CD14-positive monocyte (primary cell): ENCODE data around the gene ZIC2. TPM values are rescaled to one million over a fixed set of nuclear protein-coding genes. Genes with fewer than 3 reads are reported as not detected.
A peak's percentile ranks its signal among the peaks of the same experiment; 100 is the strongest.

ENCODE experiments used
- DNase-seq, 3 donors: peaks; one replicate each; pipeline ENCODE4 v3.0.0-alpha.2; 2011 to 2022
- H2AFZ ChIP-seq: 2 replicates; pipeline ENCODE4 v1.6.0; 2012; ENCODE audit warnings: mild to moderate bottlenecking, low read depth, low read length, inconsistent platforms; ENCODE audit not compliant: insufficient read depth, poor library complexity, severe bottlenecking
- H3K27ac ChIP-seq, 2 donors: 1 replicate in 1 of 2; 2 replicates in 1 of 2; pipeline ENCODE4 v1.5.1; 2012 to 2013; ENCODE audit warnings: low read length in 2 of 2, control low read depth in 1 of 2, inconsistent platforms in 1 of 2, low read depth in 1 of 2, mild to moderate bottlenecking in 1 of 2
- H3K27me3 ChIP-seq, 2 donors: one replicate each; pipeline versions ENCODE4 v1.6.0 to v1.6.1; 2011 to 2013; ENCODE audit warnings: low read length in 2 of 2; ENCODE audit not compliant: control insufficient read depth in 2 of 2, insufficient read depth in 2 of 2
- H3K36me3 ChIP-seq, 2 donors: replicated peaks in 1 of 2; 1 replicate in 1 of 2; 2 replicates in 1 of 2; pipeline versions ENCODE4 v1.5.1 to v1.6.1; 2012 to 2013; ENCODE audit warnings: low read length in 2 of 2, control low read depth in 1 of 2, inconsistent platforms in 1 of 2, mild to moderate bottlenecking in 1 of 2; ENCODE audit not compliant: insufficient read depth in 2 of 2, control insufficient read depth in 1 of 2
- H3K4me1 ChIP-seq, 2 donors: 1 replicate in 1 of 2; 2 replicates in 1 of 2; pipeline versions ENCODE4 v1.5.1 to v1.6.1; 2012 to 2013; ENCODE audit warnings: low read length in 2 of 2, control low read depth in 1 of 2, inconsistent platforms in 1 of 2, mild to moderate bottlenecking in 1 of 2, moderate library complexity in 1 of 2; ENCODE audit not compliant: insufficient read depth in 2 of 2, control insufficient read depth in 1 of 2
- H3K4me2 ChIP-seq: replicated peaks from 2 replicates; pipeline ENCODE3; 2012; ENCODE audit warnings: low read length, moderate library complexity, mild to moderate bottlenecking; ENCODE audit not compliant: poor library complexity, severe bottlenecking; ENCODE audit errors: extremely low read depth
- H3K4me3 ChIP-seq, 3 experiments: fragments of 200-600 bp in 1 of 3; sonication (generic) in 1 of 3; replicated peaks in 1 of 3; 1 replicate in 2 of 3; 2 replicates in 1 of 3; pipeline ENCODE4 v1.5.1; 2011 to 2013; ENCODE audit warnings: low read length in 3 of 3, mild to moderate bottlenecking in 3 of 3, control low read depth in 2 of 3, low read depth in 2 of 3, inconsistent platforms in 1 of 3, moderate library complexity in 1 of 3
- H3K79me2 ChIP-seq: 2 replicates; pipeline ENCODE4 v1.6.0; 2012; ENCODE audit warnings: mild to moderate bottlenecking, control low read depth, inconsistent platforms, low read length, moderate library complexity; ENCODE audit not compliant: insufficient read depth
- H3K9ac ChIP-seq: 2 replicates; pipeline ENCODE4 v1.6.0; 2017; ENCODE audit warnings: low read length, mild to moderate bottlenecking; ENCODE audit not compliant: insufficient read depth, poor library complexity, severe bottlenecking
- H3K9me3 ChIP-seq, 2 donors: replicated peaks in 1 of 2; 1 replicate in 1 of 2; 2 replicates in 1 of 2; pipeline versions ENCODE4 v1.5.1 to v1.6.1; 2012 to 2013; ENCODE audit warnings: low read length in 2 of 2, control low read depth in 1 of 2; ENCODE audit not compliant: control insufficient read depth in 1 of 2, insufficient read depth in 1 of 2
- H4K20me1 ChIP-seq: 2 replicates; pipeline ENCODE4 v1.6.0; 2012; ENCODE audit warnings: mild to moderate bottlenecking, low read length, control low read depth, moderate library complexity; ENCODE audit not compliant: insufficient read depth
- H3K27ac Mint-ChIP-seq, 7 donors: one replicate each; pipeline ENCODE4 v1.8.0; 2020; ENCODE audit warnings: mild to moderate bottlenecking in 7 of 7, mixed read lengths in 7 of 7, moderate library complexity in 6 of 7, inconsistent platforms in 2 of 7
- H3K27me3 Mint-ChIP-seq, 3 donors: one replicate each; pipeline ENCODE4 v1.8.0; 2021 to 2022; ENCODE audit warnings: low read depth in 3 of 3, mild to moderate bottlenecking in 3 of 3, mixed read lengths in 3 of 3, moderate library complexity in 3 of 3, inconsistent platforms in 1 of 3
- H3K36me3 Mint-ChIP-seq, 2 donors: one replicate each; pipeline ENCODE4 v1.8.0; 2020; ENCODE audit warnings: mixed read lengths in 2 of 2, inconsistent platforms in 1 of 2, mild to moderate bottlenecking in 1 of 2
- H3K4me1 Mint-ChIP-seq: one replicate; pipeline ENCODE4 v1.8.0; 2020; ENCODE audit warnings: mild to moderate bottlenecking, mixed read lengths
- H3K4me3 Mint-ChIP-seq, 2 donors: one replicate each; pipeline ENCODE4 v1.8.0; 2020; ENCODE audit warnings: mild to moderate bottlenecking in 2 of 2, mixed read lengths in 2 of 2, moderate library complexity in 1 of 2
- H3K9me3 Mint-ChIP-seq, 7 donors: one replicate each; pipeline ENCODE4 v1.8.0; 2020 to 2022; ENCODE audit warnings: mixed read lengths in 7 of 7, mild to moderate bottlenecking in 6 of 7, moderate library complexity in 6 of 7, inconsistent platforms in 2 of 7
- WGBS: methylation state at CpG from one replicate; pipeline ENCODE4 v1.1.5; 2013; ENCODE audit warnings: missing lambda C conversion rate; ENCODE audit not compliant: insufficient coverage; 5-methylcytosine and 5-hydroxymethylcytosine counted together
- intact Hi-C, 2 donors: fragments of 100-400 bp; cut with micrococcal nuclease; formaldehyde crosslinking; loops; one replicate each; pipeline versions ENCODE4 v1.15.0 to v1.15.1; 2023
- polyA plus RNA-seq, 3 donors: library from polyadenylated mRNA; depleted of rRNA in 1 of 3; unstranded in 2 of 3; stranded (reverse) in 1 of 3; fragments of 300-500 nt in 2 of 3; fragments of >200 nt in 1 of 3; fragmentation: Illumina TruSeq in 2 of 3; gene quantifications; 1 replicate in 2 of 3; 2 replicates in 1 of 3; pipeline ENCODE4 v1.2.3, GENCODE V29; 2012 to 2021
- TF ChIP-seq, protein P1 (sequence below): fragments of 200-600 bp; IDR thresholded peaks from one replicate; pipeline ENCODE4 v1.8.0; 2022; ENCODE audit warnings: antibody characterized with exemption, mild to moderate bottlenecking

Gene ZIC2
- polyA plus RNA-seq, 3 donors, result not detected

DNA sequence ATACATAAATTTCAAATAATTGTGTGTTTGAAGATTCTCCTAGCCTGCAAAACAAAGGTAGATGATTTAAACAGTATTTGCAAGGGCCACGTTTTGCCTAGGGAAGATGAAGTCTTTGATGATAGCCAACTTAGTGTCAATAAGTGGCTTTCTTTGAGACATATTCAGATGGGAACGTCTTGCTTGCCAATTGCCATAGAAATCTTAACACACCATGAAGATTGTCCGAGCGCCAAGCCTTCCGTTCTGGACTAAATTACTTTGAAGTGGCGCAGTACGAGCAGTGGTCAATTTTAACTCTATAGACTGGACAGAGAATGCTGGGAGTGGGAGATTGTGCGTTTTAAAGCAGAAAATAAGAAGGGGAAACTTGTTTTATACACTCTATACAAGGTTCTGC lies 19.9 kb upstream of the ZIC2 start:
- Mint-ChIP-seq H3K9me3 (peaks cover 0 to 18% (median 1%) of the 10 kb centered on the region in 7 donors), H3K4me1 (peaks cover 11% of the 10 kb centered on the region), H3K27ac (no peak overlapping the region), H3K36me3 (peaks cover 0 to 2% of the 10 kb centered on the region in 2 donors), H3K4me3 (peak overlapping the region in 1 of 2 donors; percentile 71), H3K27me3 (peaks cover 83 to 88% (median 86%) of the 10 kb centered on the region in 3 donors)
- peaks cover 86 to 100% of the 10 kb centered on the region in 2 donors for H3K27me3 ChIP-seq
- WGBS, result no CpG with 5 or more reads among the region's 8 CpGs
- peaks cover 2 to 7% of the 10 kb centered on the region in 2 donors for H3K4me1 ChIP-seq
- no peaks in the 10 kb centered on the region for H4K20me1 ChIP-seq
- H3K79me2 ChIP-seq, result no peaks in the 10 kb centered on the region
- intact Hi-C loops, result no loop called here
- no peaks in the 10 kb centered on the region for H3K36me3 ChIP-seq
- H3K27ac ChIP-seq, result no peak overlapping the region
- H2AFZ ChIP-seq, result no peak overlapping the region
- DNase-seq, result no peak
- peaks cover 0 to 39% of the 10 kb centered on the region in 2 donors for H3K9me3 ChIP-seq
- no peak overlapping the region for H3K4me2 ChIP-seq
- TF ChIP-seq, protein P1, sequence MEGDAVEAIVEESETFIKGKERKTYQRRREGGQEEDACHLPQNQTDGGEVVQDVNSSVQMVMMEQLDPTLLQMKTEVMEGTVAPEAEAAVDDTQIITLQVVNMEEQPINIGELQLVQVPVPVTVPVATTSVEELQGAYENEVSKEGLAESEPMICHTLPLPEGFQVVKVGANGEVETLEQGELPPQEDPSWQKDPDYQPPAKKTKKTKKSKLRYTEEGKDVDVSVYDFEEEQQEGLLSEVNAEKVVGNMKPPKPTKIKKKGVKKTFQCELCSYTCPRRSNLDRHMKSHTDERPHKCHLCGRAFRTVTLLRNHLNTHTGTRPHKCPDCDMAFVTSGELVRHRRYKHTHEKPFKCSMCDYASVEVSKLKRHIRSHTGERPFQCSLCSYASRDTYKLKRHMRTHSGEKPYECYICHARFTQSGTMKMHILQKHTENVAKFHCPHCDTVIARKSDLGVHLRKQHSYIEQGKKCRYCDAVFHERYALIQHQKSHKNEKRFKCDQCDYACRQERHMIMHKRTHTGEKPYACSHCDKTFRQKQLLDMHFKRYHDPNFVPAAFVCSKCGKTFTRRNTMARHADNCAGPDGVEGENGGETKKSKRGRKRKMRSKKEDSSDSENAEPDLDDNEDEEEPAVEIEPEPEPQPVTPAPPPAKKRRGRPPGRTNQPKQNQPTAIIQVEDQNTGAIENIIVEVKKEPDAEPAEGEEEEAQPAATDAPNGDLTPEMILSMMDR, result no peak
- no peak overlapping the region for H3K4me3 ChIP-seq
- no peak overlapping the region for H3K9ac ChIP-seq

DNA sequence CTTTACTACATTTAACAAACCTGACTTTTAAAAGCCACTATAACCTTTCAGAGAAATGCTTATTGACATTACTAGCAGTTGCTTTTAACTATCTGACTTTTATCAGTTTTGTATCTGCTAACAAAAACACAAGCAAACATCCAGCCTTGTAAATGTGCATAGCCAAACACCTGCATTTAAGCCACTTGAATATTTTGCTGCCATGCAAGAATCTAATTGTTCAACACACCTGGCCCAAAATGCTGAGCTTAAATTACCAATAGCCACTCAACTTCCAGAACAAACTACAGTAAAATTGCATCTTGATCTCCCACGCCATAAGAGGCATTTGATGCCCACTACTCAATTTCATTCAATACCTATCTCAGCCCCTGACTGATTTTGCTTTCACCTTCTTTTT lies 19.3 kb upstream of the ZIC2 start:
- Histone ChIP-seq H3K79me2 (no peaks in the 10 kb centered on the region), H2AFZ (no peak overlapping the region), H3K9ac (no peak overlapping the region), H3K9me3 (peaks cover 0 to 35% of the 10 kb centered on the region in 2 donors), H3K4me2 (no peak overlapping the region), H3K27ac (no peak overlapping the region), H3K36me3 (no peaks in the 10 kb centered on the region), H3K4me3 (no peak overlapping the region), H4K20me1 (no peaks in the 10 kb centered on the region), H3K27me3 (peaks cover 88 to 100% of the 10 kb centered on the region in 2 donors), H3K4me1 (peaks cover 2 to 7% of the 10 kb centered on the region in 2 donors)
- TF ChIP-seq, protein P1, result no peak
- no peak for DNase-seq
- Mint-ChIP-seq H3K27me3 (peaks cover 82 to 87% (median 85%) of the 10 kb centered on the region in 3 donors), H3K27ac (no peak overlapping the region), H3K36me3 (peaks cover 0 to 2% of the 10 kb centered on the region in 2 donors), H3K4me3 (peak overlapping the region in 1 of 2 donors; percentile 71), H3K9me3 (peaks cover 0 to 18% (median 0%) of the 10 kb centered on the region in 7 donors), H3K4me1 (peaks cover 8% of the 10 kb centered on the region)
- intact Hi-C loops, result no loop called here
- 85% methylated on average over 1 of the region's 1 CpG for WGBS
